Testis (tissue), 3 donors: Measurements from ENCODE around the gene INMT. TPM values are rescaled to one million over a fixed set of nuclear protein-coding genes. Genes with fewer than 3 reads are reported as not detected.

Source experiments
- DNase-seq: peaks from one replicate; pipeline ENCODE4 v3.0.0-alpha.2; 2019
- H3K27ac ChIP-seq, 2 donors: fragments of 200-600 bp; sonication (generic); one replicate each; pipeline ENCODE4 v1.5.1; 2019
- H3K27me3 ChIP-seq: fragments of 200-600 bp; sonication (generic); one replicate; pipeline ENCODE4 v1.5.1; 2019
- H3K36me3 ChIP-seq: fragments of 200-600 bp; sonication (generic); one replicate; pipeline ENCODE4 v1.5.1; 2017; ENCODE audit warnings: low read depth; ENCODE audit errors: missing control alignments
- H3K4me1 ChIP-seq: fragments of 200-600 bp; sonication (generic); one replicate; pipeline ENCODE4 v1.5.1; 2019
- H3K4me3 ChIP-seq, 2 donors: fragments of 200-600 bp; sonication (generic); one replicate each; pipeline ENCODE4 v1.5.1; 2017 to 2019
- H3K9me3 ChIP-seq: fragments of 200-600 bp; sonication (generic); one replicate; pipeline ENCODE4 v1.5.1; 2017
- CTCF ChIP-seq, 3 experiments: fragments of 450-650 bp in 2 of 3; fragments of 200-600 bp in 1 of 3; sonication (generic) in 1 of 3; IDR thresholded peaks; one replicate each; pipeline ENCODE4 v1.5.1; 2016 to 2019; ENCODE audit warnings: antibody characterized with exemption in 3 of 3, mild to moderate bottlenecking in 2 of 3, moderate library complexity in 1 of 3
- POLR2A ChIP-seq: fragments of 450-650 bp; IDR thresholded peaks from one replicate; pipeline ENCODE4 v1.6.1; 2017; ENCODE audit warnings: antibody characterized with exemption, mild to moderate bottlenecking, moderate library complexity
- WGBS, 2 donors: methylation state at CpG; one replicate each; pipeline ENCODE4 v1.1.5; 2018; 5-methylcytosine and 5-hydroxymethylcytosine counted together
- intact Hi-C: fragments of 100-400 bp; cut with DNase I; formaldehyde crosslinking; loops from one replicate; pipeline ENCODE4 v1.15.1; 2023; ENCODE audit warnings: low total_unique reads
- polyA plus RNA-seq: library from polyadenylated mRNA; stranded (reverse); fragments of 350-450 nt; fragmentation: Illumina TruSeq; extraction: RNeasy Lipid Tissue Mini Kit (QIAGEN cat#74804); gene quantifications from one replicate; pipeline ENCODE4 v1.2.3, GENCODE V29; 2014; ENCODE audit warnings: low read depth, low replicate concordance; ENCODE audit not compliant: insufficient read depth
- total RNA-seq, 2 donors: library from RNA; depleted of rRNA; stranded (reverse); fragments of >200 nt; gene quantifications; one replicate each; pipeline ENCODE4 v1.2.3, GENCODE V29; 2016

Gene INMT
- total and polyA plus RNA-seq, 3 donors from 2014 or later: 31.8 to 68.4 (median 41.2) TPM

- H3K27ac ChIP-seq: peak overlapping the region; percentile 75 to 86
- peaks cover 65% of the 10 kb centered on the region for H3K4me1 ChIP-seq
- no peaks in the 10 kb centered on the region for H3K27me3 ChIP-seq
- no peaks in the 10 kb centered on the region for H3K9me3 ChIP-seq
- no peaks in the 10 kb centered on the region for H3K36me3 ChIP-seq
- intact Hi-C loops: no loop called here
- TF ChIP-seq CTCF (IDR thresholded peaks at IDR 0.05) (no peak), POLR2A (no peak)
- WGBS, 2 donors: 94 to 97% methylated on average over 3 of the region's 3 CpGs
- DNase-seq: no peak
- H3K4me3 ChIP-seq: no peak overlapping the region
Observed at GRCh38 chr7:30760514-30761213, 8.7 kb downstream of the INMT start.

GRCh38 chr7:30761214-30762156 is 9.6 kb downstream of the INMT start:
- no peaks in the 10 kb centered on the region for H3K9me3 ChIP-seq
- peak; percentile 64 for DNase-seq
- 40 to 46% methylated on average over 13 of the region's 13 CpGs for WGBS, 2 donors
- peaks cover 64% of the 10 kb centered on the region for H3K4me1 ChIP-seq
- H3K4me3 ChIP-seq: no peak overlapping the region
- TF ChIP-seq CTCF (IDR thresholded peaks at IDR 0.05) (no peak), POLR2A (no peak)
- H3K36me3 ChIP-seq: no peaks in the 10 kb centered on the region
- H3K27me3 ChIP-seq: no peaks in the 10 kb centered on the region
- intact Hi-C loops: no loop called here
- H3K27ac ChIP-seq: peak overlapping the region; percentile 75 to 86

GRCh38 chr7:30764030-30764975 is 12.4 kb downstream of the INMT start:
- WGBS, 2 donors: 70 to 71% methylated on average over 6 of the region's 6 CpGs
- TF ChIP-seq POLR2A (no peak), CTCF (IDR thresholded peaks at IDR 0.05) (no peak)
- H3K36me3 ChIP-seq: no peaks in the 10 kb centered on the region
- H3K27ac ChIP-seq: peak overlapping the region in 1 of 2 donors; percentile 75
- H3K27me3 ChIP-seq: no peaks in the 10 kb centered on the region
- no peaks in the 10 kb centered on the region for H3K9me3 ChIP-seq
- intact Hi-C loops: no loop called here
- H3K4me3 ChIP-seq: no peak overlapping the region
- no peak for DNase-seq
- peaks cover 49% of the 10 kb centered on the region for H3K4me1 ChIP-seq

- WGBS, 2 donors: 61 to 76% methylated on average over 2 of the region's 2 CpGs
- TF ChIP-seq CTCF (IDR thresholded peaks at IDR 0.05): no peak
- TF ChIP-seq POLR2A: no peak
- peak overlapping the region in 1 of 2 donors; percentile 75 for H3K27ac ChIP-seq
Observed at GRCh38 chr7:30765408-30765807, 13.5 kb downstream of the INMT start.

More at GRCh38 chr7:30765408-30765807, 13.5 kb downstream of the INMT start:
- Histone ChIP-seq H3K27me3 (no peaks in the 10 kb centered on the region), H3K4me1 (peaks cover 45% of the 10 kb centered on the region), H3K36me3 (no peaks in the 10 kb centered on the region), H3K9me3 (no peaks in the 10 kb centered on the region), H3K4me3 (no peak overlapping the region)
- DNase-seq: no peak
- intact Hi-C loops: no loop called here
